H9 (cell line): Measurements from ENCODE around the gene PCSK1. TPM values are rescaled to one million over a fixed set of nuclear protein-coding genes. Genes with fewer than 3 reads are reported as not detected.

Experiments
- DNase-seq: peaks from one replicate; pipeline ENCODE4 v3.0.0-alpha.2; 2017
- H2AFZ ChIP-seq: one replicate; pipeline ENCODE4 v1.6.1; 2013; ENCODE audit warnings: mild to moderate bottlenecking, low read length, control low read depth, moderate library complexity
- H2AK5ac ChIP-seq: 2 replicates; pipeline ENCODE4 v1.6.1; 2013; ENCODE audit warnings: low read length, control low read depth, mixed read lengths; ENCODE audit not compliant: insufficient read length
- H2BK120ac ChIP-seq: one replicate; pipeline ENCODE4 v1.6.1; 2013; ENCODE audit warnings: low read depth, mild to moderate bottlenecking, low read length, control low read depth, inconsistent platforms; ENCODE audit not compliant: poor library complexity, severe bottlenecking
- H2BK12ac ChIP-seq: 2 replicates; pipeline ENCODE4 v1.6.1; 2013; ENCODE audit warnings: low read length, control low read depth, mixed read lengths, low read depth; ENCODE audit not compliant: insufficient read length
- H2BK15ac ChIP-seq: 2 replicates; pipeline ENCODE4 v1.6.1; 2013; ENCODE audit warnings: low read depth, low read length, control low read depth
- H2BK20ac ChIP-seq: one replicate; pipeline ENCODE4 v1.6.1; 2013; ENCODE audit warnings: low read depth, mild to moderate bottlenecking, low read length, control low read depth, inconsistent platforms; ENCODE audit not compliant: poor library complexity, severe bottlenecking
- H2BK5ac ChIP-seq: 2 replicates; pipeline ENCODE4 v1.6.1; 2013; ENCODE audit warnings: low read length, control low read depth, mixed read lengths; ENCODE audit not compliant: insufficient read length
- H3K14ac ChIP-seq: 2 replicates; pipeline ENCODE4 v1.6.1; 2013; ENCODE audit warnings: low read length, control low read depth; ENCODE audit not compliant: insufficient read depth
- H3K18ac ChIP-seq: 2 replicates; pipeline ENCODE4 v1.6.1; 2013; ENCODE audit warnings: low read depth, mild to moderate bottlenecking, mixed read lengths, low read length, control low read depth; ENCODE audit not compliant: insufficient read length
- H3K23ac ChIP-seq: 2 replicates; pipeline ENCODE4 v1.6.1; 2013; ENCODE audit warnings: low read length, control low read depth, mixed read lengths, low read depth; ENCODE audit not compliant: insufficient read length
- H3K23me2 ChIP-seq: 2 replicates; pipeline ENCODE4 v1.6.1; 2013; ENCODE audit warnings: low read depth, mild to moderate bottlenecking, mixed read lengths, low read length, control low read depth; ENCODE audit not compliant: insufficient read length, poor library complexity, severe bottlenecking
- H3K27ac ChIP-seq: 2 replicates; pipeline ENCODE4 v1.5.1; 2013; ENCODE audit warnings: low read length, control low read depth, mixed read lengths, low read depth; ENCODE audit not compliant: insufficient read length
- H3K27me3 ChIP-seq: 2 replicates; pipeline ENCODE4 v1.6.1; 2013; ENCODE audit warnings: low read length, control low read depth, inconsistent platforms; ENCODE audit not compliant: insufficient read depth
- H3K4ac ChIP-seq: 2 replicates; pipeline ENCODE4 v1.6.1; 2013; ENCODE audit warnings: low read depth, mild to moderate bottlenecking, control low read depth, inconsistent platforms, low read length, moderate library complexity
- H3K4me1 ChIP-seq: 2 replicates; pipeline ENCODE4 v1.6.1; 2013; ENCODE audit warnings: low read length, control low read depth, inconsistent platforms; ENCODE audit not compliant: insufficient read depth
- H3K4me2 ChIP-seq: 2 replicates; pipeline ENCODE4 v1.6.1; 2013; ENCODE audit warnings: low read length, control low read depth, mixed read lengths; ENCODE audit not compliant: insufficient read length, insufficient read depth
- H3K56ac ChIP-seq: 2 replicates; pipeline ENCODE4 v1.6.1; 2013; ENCODE audit warnings: low read depth, mild to moderate bottlenecking, mixed read lengths, low read length, control low read depth; ENCODE audit not compliant: insufficient read length
- H3K79me1 ChIP-seq: 2 replicates; pipeline ENCODE4 v1.6.1; 2013; ENCODE audit warnings: low read depth, mild to moderate bottlenecking, moderate library complexity, low read length, control low read depth, inconsistent platforms; ENCODE audit not compliant: insufficient read depth, poor library complexity, severe bottlenecking
- H3K79me2 ChIP-seq: 2 replicates; pipeline ENCODE4 v1.6.1; 2013; ENCODE audit warnings: low read length, control low read depth, inconsistent platforms; ENCODE audit not compliant: insufficient read depth
- H3K9ac ChIP-seq: 2 replicates; pipeline ENCODE4 v1.6.1; 2013; ENCODE audit warnings: low read length, control low read depth, mixed read lengths; ENCODE audit not compliant: insufficient read length; ENCODE audit errors: extremely low read depth
- H3K9me3 ChIP-seq: one replicate; pipeline ENCODE4 v1.6.1; 2013; ENCODE audit warnings: low read depth, low read length, inconsistent platforms; ENCODE audit not compliant: control insufficient read depth
- H3T11ph ChIP-seq: one replicate; pipeline ENCODE4 v1.6.1; 2013; ENCODE audit warnings: mild to moderate bottlenecking, low read length, control low read depth, inconsistent platforms
- H4K20me1 ChIP-seq: one replicate; pipeline ENCODE4 v1.6.1; 2013; ENCODE audit not compliant: control insufficient read depth, insufficient read length, insufficient read depth
- H4K5ac ChIP-seq: 2 replicates; pipeline ENCODE4 v1.6.1; 2013; ENCODE audit warnings: low read depth, mild to moderate bottlenecking, mixed read lengths, low read length, control low read depth; ENCODE audit not compliant: insufficient read length
- H4K8ac ChIP-seq: replicated peaks from 2 replicates; pipeline ENCODE4 v1.6.1; 2013; ENCODE audit warnings: low read length, control low read depth, mixed read lengths, low read depth; ENCODE audit not compliant: insufficient read length
- H4K91ac ChIP-seq: 2 replicates; pipeline ENCODE4 v1.6.1; 2013; ENCODE audit warnings: low read depth, mild to moderate bottlenecking, moderate library complexity, mixed read lengths, low read length, control low read depth; ENCODE audit not compliant: insufficient read length
- H3K27ac Mint-ChIP-seq, 3 experiments: 2 replicates in 2 of 3; 3 replicates in 1 of 3; pipeline ENCODE4 v1.8.0; 2020 to 2021; ENCODE audit warnings: mixed read lengths in 3 of 3, mild to moderate bottlenecking in 1 of 3, moderate library complexity in 1 of 3
- H3K27me3 Mint-ChIP-seq: 2 replicates; pipeline ENCODE4 v1.8.0; 2021; ENCODE audit warnings: low read depth, mild to moderate bottlenecking, moderate library complexity, mixed read lengths
- H3K36me3 Mint-ChIP-seq, 3 experiments: 2 replicates in 2 of 3; 3 replicates in 1 of 3; pipeline ENCODE4 v1.8.0; 2020 to 2021; ENCODE audit warnings: low read depth in 3 of 3, mixed read lengths in 3 of 3; ENCODE audit not compliant: insufficient read depth in 1 of 3
- H3K4me1 Mint-ChIP-seq, 2 experiments: 2 replicates each; pipeline ENCODE4 v1.8.0; 2020; ENCODE audit warnings: mixed read lengths in 2 of 2
- H3K4me3 Mint-ChIP-seq, 2 experiments: 2 replicates in 1 of 2; 3 replicates in 1 of 2; pipeline ENCODE4 v1.8.0; 2020 to 2021; ENCODE audit warnings: mild to moderate bottlenecking in 2 of 2, mixed read lengths in 2 of 2, moderate library complexity in 1 of 2
- H3K9me3 Mint-ChIP-seq, 2 experiments: 2 replicates in 1 of 2; 3 replicates in 1 of 2; pipeline ENCODE4 v1.8.0; 2020; ENCODE audit warnings: mild to moderate bottlenecking in 2 of 2, mixed read lengths in 2 of 2, moderate library complexity in 1 of 2
- CTCF ChIP-seq: fragments of 200-600 bp; sonication (generic); conservative IDR thresholded peaks from 3 replicates; pipeline ENCODE4 v1.8.0; 2021; ENCODE audit warnings: antibody characterized with exemption, mild to moderate bottlenecking
- whole genome bisulfite sequencing: extraction: QIAGEN DNeasy Blood & Tissue Kit; methylation state at CpG from one replicate; pipeline ENCODE4 v1.1.7; 2013; ENCODE audit warnings: missing lambda C conversion rate, low lambda C conversion rate, mixed read lengths; ENCODE audit not compliant: insufficient read length; ENCODE audit errors: extremely low coverage; 5-methylcytosine and 5-hydroxymethylcytosine counted together
- total RNA-seq: library from RNA; stranded (reverse); gene quantifications from 2 replicates; pipeline ENCODE4 v1.2.1, GENCODE V29; 2021

The PCSK1 gene
- total RNA-seq, 1 experiment from 2014 or later = 2.9 TPM

DNA sequence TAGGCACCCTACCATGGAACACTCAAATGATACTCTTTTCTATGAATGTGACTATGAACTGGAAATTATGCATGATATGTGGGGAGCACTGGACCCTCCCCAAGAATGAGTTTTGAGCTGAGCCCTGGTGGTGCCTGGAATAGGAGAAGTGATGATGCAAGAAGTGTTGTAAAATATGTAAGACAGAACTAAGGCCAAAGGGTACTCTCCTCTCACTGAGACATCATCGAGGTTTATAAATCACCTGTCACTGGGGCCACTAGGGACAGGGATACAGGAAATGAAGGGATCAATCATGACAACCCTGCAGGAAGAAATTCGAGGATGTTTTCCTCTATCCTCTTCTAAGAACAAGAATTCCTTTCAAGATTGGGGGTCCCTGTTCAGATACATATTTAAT is 45.4 kb downstream of the PCSK1 start:
- Histone ChIP-seq H2BK12ac (no peak overlapping the region), H2AFZ (no peak overlapping the region), H4K5ac (no peak overlapping the region), H2BK5ac (no peak overlapping the region), H3T11ph (no peak overlapping the region), H3K4me1 (peaks cover 8% of the 10 kb centered on the region), H3K27me3 (no peaks in the 10 kb centered on the region), H2BK120ac (no peak overlapping the region), H3K4ac (no peak overlapping the region), H2BK15ac (no peak overlapping the region), H3K14ac (no peak overlapping the region), H3K79me2 (0 out of 2 replicates have a peak, but pooled peaks cover 2% of the 10 kb centered on the region), H2AK5ac (no peak overlapping the region), H3K9ac (no peak overlapping the region), H3K23me2 (no peaks in the 10 kb centered on the region), H4K20me1 (no peaks in the 10 kb centered on the region), H3K4me2 (no peak overlapping the region), H3K79me1 (no peaks in the 10 kb centered on the region), H4K91ac (no peak overlapping the region), H3K18ac (no peak overlapping the region), H4K8ac (no peak overlapping the region), H2BK20ac (no peak overlapping the region), H3K56ac (no peak overlapping the region), H3K23ac (no peak overlapping the region), H3K9me3 (no peaks in the 10 kb centered on the region), H3K27ac (no peak overlapping the region)
- WGBS = no CpG with 5 or more reads among the region's 2 CpGs
- H3K9me3 Mint-ChIP-seq = no peaks in the 10 kb centered on the region
- H3K36me3 Mint-ChIP-seq = no peaks in the 10 kb centered on the region
- no peak for DNase-seq
- H3K4me3 Mint-ChIP-seq = no peak overlapping the region
- H3K4me1 Mint-ChIP-seq = peaks cover 18 to 20% of the 10 kb centered on the region in 2 experiments
- H3K27ac Mint-ChIP-seq = no peak overlapping the region
- TF ChIP-seq CTCF = no peak
- no peaks in the 10 kb centered on the region for H3K27me3 Mint-ChIP-seq
